Lung (tissue), 12 donors: ENCODE results near the gene TTLL8. TPM values are rescaled to one million over a fixed set of nuclear protein-coding genes. Genes with fewer than 3 reads are reported as not detected.

ENCODE experiments used
- ATAC-seq: fragments of 200-7000 bp; cut with Tn5 transposase; one replicate; pipeline ENCODE4 v1.9.1; 2020; ENCODE audit warnings: moderate number of reproducible peaks; ENCODE audit not compliant: insufficient read depth, low FRiP score
- DNase-seq, 3 donors: peaks; one replicate each; pipeline ENCODE4 v3.0.0-alpha.2; 2013 to 2017
- H3K27ac ChIP-seq, 2 donors: one replicate each; pipeline ENCODE4 v1.5.1; 2013; ENCODE audit warnings: mild to moderate bottlenecking in 2 of 2, moderate library complexity in 2 of 2, control low read depth in 1 of 2, inconsistent platforms in 1 of 2, low read depth in 1 of 2, low read length in 1 of 2
- H3K27me3 ChIP-seq, 3 donors: one replicate each; pipeline ENCODE4 v1.5.1; 2013; ENCODE audit warnings: low read length in 2 of 3; ENCODE audit not compliant: control insufficient read depth in 3 of 3, insufficient read depth in 3 of 3
- H3K36me3 ChIP-seq, 4 donors: one replicate each; pipeline ENCODE4 v1.5.1; 2013; ENCODE audit warnings: low read length in 4 of 4, mild to moderate bottlenecking in 1 of 4, moderate library complexity in 1 of 4; ENCODE audit not compliant: control insufficient read depth in 4 of 4, insufficient read depth in 4 of 4
- H3K4me1 ChIP-seq, 5 donors: one replicate each; pipeline ENCODE4 v1.5.1; 2013; ENCODE audit warnings: low read length in 5 of 5, mild to moderate bottlenecking in 2 of 5, moderate library complexity in 1 of 5; ENCODE audit not compliant: control insufficient read depth in 5 of 5, insufficient read depth in 5 of 5
- H3K4me3 ChIP-seq: one replicate; pipeline ENCODE4 v1.5.1; 2013; ENCODE audit warnings: mild to moderate bottlenecking, control low read depth, moderate library complexity
- H3K9ac ChIP-seq, 2 donors: one replicate each; pipeline ENCODE4 v1.5.1; 2013; ENCODE audit warnings: low read length in 2 of 2, control low read depth in 1 of 2; ENCODE audit not compliant: insufficient read depth in 1 of 2
- H3K9me3 ChIP-seq, 4 donors: one replicate each; pipeline ENCODE4 v1.5.1; 2013; ENCODE audit warnings: low read length in 3 of 4, mild to moderate bottlenecking in 1 of 4, moderate library complexity in 1 of 4; ENCODE audit not compliant: control insufficient read depth in 4 of 4, insufficient read depth in 3 of 4
- WGBS, 2 donors: extraction: QIAGEN DNeasy Blood & Tissue Kit; methylation state at CpG; one replicate each; pipeline ENCODE4 v1.1.7; 2013; 5-methylcytosine and 5-hydroxymethylcytosine counted together
- polyA plus RNA-seq, 2 donors: library from polyadenylated mRNA; stranded (reverse); fragments of 200-250 nt; gene quantifications; one replicate each; pipeline ENCODE4 v1.2.1, GENCODE V29; 2013
- total RNA-seq, 2 donors: library from RNA; depleted of rRNA in 1 of 2; stranded (reverse); fragments of >200 nt in 1 of 2; gene quantifications; one replicate each; pipeline ENCODE4 v1.2.1, GENCODE V29; 2014 to 2021
- TF ChIP-seq, protein P1 (sequence below): IDR thresholded peaks from 2 replicates; pipeline ENCODE4 v1.5.1; 2012; ENCODE audit warnings: mild to moderate bottlenecking; ENCODE audit errors: control extremely low read depth, extremely low read depth
- donor health status: control.
- donor health status: control.
- donor health status: Bipolar disorder and iron deficiency.
- donor health status: healthy.
- donor health status: DM: yes; HTN: yes; CAD: no.

TTLL8 gene
- total and polyA plus RNA-seq, 4 donors = not detected

DNA sequence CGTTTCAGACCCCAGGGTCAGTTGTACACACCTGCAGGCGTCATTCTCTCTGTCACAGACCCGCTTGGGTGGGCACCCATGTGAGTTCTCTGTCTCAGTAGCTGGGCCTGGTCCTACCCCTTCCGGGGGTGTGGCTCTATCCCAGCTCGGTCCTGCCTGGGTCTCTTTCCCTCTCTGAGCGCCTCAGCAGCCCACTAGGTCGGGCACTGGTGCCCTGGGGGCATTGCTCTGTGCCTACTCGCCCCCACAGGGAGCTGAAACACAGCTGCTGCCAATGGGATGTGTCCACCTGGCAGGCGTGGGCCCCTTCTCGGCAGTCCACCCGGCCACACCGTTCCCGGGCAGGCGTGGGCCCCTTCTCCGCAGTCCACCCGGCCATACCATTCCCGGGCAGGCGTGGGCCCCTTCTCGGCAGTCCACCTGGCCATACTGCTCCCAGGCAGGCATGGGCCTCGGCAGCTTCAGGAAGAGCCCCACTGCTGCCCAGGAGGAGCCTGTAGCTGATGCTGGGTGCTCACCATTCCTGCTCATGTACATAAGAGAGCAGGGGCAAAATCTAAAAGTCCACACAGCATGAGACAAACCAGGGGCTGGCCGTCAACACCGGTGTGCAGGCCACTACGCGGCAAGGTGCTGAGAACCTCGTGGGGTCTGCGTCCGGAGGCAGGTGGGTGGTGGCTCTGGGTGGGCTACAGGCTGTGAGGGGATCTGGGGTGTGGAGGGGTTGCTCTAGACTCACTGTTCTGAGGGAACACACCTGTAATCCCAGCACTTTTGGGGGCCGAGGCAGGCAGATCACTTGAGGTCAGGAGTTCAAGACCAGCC is 14.8 kb upstream of the TTLL8 start:
- Histone ChIP-seq H3K9me3 (no peaks in the 10 kb centered on the region), H3K4me3 (no peak overlapping the region), H3K4me1 (peaks cover 0 to 5% (median 0%) of the 10 kb centered on the region in 5 donors), H3K27me3 (no peaks in the 10 kb centered on the region), H3K27ac (no peak overlapping the region), H3K36me3 (no peaks in the 10 kb centered on the region), H3K9ac (no peak overlapping the region)
- DNase-seq (no peak), ATAC-seq (no peak)
- 91 to 96% methylated on average over 28 of the region's 28 CpGs for WGBS, 2 donors
- TF ChIP-seq, protein P1, sequence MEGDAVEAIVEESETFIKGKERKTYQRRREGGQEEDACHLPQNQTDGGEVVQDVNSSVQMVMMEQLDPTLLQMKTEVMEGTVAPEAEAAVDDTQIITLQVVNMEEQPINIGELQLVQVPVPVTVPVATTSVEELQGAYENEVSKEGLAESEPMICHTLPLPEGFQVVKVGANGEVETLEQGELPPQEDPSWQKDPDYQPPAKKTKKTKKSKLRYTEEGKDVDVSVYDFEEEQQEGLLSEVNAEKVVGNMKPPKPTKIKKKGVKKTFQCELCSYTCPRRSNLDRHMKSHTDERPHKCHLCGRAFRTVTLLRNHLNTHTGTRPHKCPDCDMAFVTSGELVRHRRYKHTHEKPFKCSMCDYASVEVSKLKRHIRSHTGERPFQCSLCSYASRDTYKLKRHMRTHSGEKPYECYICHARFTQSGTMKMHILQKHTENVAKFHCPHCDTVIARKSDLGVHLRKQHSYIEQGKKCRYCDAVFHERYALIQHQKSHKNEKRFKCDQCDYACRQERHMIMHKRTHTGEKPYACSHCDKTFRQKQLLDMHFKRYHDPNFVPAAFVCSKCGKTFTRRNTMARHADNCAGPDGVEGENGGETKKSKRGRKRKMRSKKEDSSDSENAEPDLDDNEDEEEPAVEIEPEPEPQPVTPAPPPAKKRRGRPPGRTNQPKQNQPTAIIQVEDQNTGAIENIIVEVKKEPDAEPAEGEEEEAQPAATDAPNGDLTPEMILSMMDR = no peak

DNA sequence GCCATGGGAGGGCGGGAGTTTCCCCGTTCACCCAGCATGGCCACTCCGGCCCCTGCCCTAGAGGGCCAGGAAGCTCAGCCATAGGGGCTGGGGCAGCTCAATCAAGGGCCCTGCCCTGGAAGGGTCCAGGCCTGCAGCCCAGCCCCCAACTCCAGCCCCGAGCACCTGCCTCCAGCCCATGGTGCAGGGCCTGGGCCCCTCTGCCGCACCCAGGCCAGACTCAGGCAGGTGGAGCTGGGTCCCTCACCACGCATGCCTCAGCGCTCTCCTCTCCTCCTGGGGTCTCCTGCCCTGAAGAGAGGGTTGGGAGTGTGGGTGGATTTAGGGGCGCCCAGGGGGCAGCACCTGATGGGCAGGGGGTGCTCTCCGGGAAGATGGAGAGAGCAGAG is 14.1 kb upstream of the TTLL8 start:
- DNase-seq (no peak), ATAC-seq (no peak)
- H3K27me3 ChIP-seq = no peaks in the 10 kb centered on the region
- H3K9me3 ChIP-seq = no peaks in the 10 kb centered on the region
- no peaks in the 10 kb centered on the region for H3K4me1 ChIP-seq
- TF ChIP-seq, protein P1 = no peak
- 92 to 96% methylated on average over 9 of the region's 9 CpGs for WGBS, 2 donors
- no peak overlapping the region for H3K9ac ChIP-seq
- H3K36me3 ChIP-seq = no peaks in the 10 kb centered on the region
- no peak overlapping the region for H3K27ac ChIP-seq
- no peak overlapping the region for H3K4me3 ChIP-seq

DNA sequence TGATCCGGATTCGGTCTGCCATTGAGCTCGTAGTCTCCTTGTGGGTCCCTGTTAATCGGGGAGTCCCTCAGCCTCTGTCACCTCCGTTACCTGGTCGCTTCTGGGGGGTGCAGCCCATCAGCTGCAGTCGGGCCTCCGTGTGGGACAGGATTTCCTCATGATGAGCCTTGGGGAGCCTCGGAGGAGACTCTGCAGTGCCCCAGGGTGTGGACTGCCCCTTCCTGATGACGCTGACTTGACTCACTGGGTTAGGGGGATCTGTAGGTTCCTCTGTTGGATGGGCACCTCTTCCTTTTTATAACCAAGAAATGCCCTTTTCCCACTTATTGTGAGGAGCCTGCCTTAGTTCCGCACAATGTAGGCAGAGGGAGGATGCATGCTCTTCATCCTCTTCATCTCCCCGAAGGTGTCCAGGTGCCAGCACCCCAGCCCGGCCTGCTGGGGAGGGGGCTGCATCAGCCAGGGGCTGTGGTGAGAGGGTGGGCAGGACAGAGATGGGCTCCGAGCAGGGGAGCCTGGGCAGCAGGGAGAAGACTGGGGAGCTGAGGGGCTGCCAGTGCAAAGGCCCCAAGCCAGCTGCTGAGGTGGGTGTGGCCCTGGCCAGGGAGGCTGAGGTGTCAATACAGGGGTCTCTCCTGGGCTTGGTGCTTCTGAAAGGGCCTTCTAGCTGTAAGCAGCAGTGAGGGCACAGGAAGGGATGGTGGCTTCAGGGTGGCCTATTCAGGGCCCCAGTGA is 13.5 kb upstream of the TTLL8 start:
- Histone ChIP-seq H3K4me3 (no peak overlapping the region), H3K4me1 (no peaks in the 10 kb centered on the region), H3K36me3 (no peaks in the 10 kb centered on the region), H3K9me3 (no peaks in the 10 kb centered on the region), H3K27me3 (no peaks in the 10 kb centered on the region), H3K27ac (no peak overlapping the region), H3K9ac (no peak overlapping the region)
- DNase-seq (no peak), ATAC-seq (no peak)
- WGBS, 2 donors = 84 to 97% methylated on average over 14 of the region's 14 CpGs
- TF ChIP-seq, protein P1 = no peak
